Measurements from ENCODE around the gene FAM168A.
"Not testable (repeated sequence)": the region's sequence is repeated elsewhere in the genome, so short reads cannot be mapped to it uniquely, and the experiment has no call there.

Gene FAM168A

DNA sequence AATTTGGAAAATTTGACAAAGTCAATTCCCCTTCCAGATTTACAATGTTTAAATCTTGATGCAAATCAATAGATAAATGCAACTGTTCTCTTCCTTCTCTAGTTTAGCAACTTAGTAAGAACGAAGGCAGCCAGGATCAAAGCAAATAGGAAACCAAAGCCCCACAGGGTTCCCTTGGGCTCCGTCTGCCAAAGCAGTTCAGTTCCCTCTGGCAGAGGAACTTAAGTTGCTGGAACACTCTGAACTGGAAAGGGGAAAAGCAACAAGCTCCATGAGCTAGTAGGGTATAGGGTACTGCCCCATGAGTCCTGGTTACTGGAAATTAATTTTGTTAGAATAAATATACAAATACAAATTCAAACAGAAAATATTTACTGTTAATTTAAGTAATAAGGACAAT lies 130.4 kb downstream of the FAM168A start:
- no peak for DNase-seq (ENCODE audit: low read depth)

DNA sequence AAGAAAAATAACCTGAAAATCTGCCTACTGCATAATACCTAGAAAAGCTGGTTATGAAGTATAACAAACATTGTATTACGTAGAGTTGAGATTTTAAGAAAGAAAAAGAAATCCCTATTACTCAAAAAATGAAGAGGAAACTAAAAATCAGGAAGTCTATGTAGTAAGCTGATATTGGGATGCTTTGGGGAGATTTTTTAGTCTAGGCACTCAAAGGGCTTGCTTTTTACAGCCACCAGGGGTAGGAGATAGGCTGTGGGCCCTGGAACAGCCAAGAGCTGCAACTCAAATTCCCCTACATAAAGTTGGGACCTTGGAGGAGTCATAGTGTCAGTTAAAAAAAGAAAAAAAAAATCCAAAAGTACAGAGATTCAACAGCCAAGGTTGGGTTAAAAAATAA lies 131.3 kb downstream of the FAM168A start:
- DNase-seq (ENCODE audit: low read depth), result no peak

DNA sequence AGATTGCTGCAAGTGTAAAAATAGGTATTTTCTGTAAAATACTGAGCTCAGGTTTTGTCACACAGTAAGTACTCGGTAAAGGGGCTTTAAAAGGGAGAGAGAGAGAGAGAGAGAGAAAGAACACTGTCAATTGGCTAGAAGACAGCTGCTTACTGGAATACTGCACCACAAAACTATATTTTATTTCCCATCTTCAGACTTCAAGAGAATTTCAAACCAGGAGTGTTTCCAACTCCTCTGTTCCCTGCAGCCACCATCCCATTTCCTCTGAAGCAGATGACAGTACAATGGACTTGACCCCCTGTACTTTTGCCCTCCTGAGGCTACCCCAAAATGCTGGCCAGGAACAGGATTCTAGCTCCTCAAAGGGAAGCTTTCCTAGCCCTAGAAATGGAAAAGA lies 132.0 kb downstream of the FAM168A start:
- no peak for DNase-seq (ENCODE audit: low read depth)

DNA sequence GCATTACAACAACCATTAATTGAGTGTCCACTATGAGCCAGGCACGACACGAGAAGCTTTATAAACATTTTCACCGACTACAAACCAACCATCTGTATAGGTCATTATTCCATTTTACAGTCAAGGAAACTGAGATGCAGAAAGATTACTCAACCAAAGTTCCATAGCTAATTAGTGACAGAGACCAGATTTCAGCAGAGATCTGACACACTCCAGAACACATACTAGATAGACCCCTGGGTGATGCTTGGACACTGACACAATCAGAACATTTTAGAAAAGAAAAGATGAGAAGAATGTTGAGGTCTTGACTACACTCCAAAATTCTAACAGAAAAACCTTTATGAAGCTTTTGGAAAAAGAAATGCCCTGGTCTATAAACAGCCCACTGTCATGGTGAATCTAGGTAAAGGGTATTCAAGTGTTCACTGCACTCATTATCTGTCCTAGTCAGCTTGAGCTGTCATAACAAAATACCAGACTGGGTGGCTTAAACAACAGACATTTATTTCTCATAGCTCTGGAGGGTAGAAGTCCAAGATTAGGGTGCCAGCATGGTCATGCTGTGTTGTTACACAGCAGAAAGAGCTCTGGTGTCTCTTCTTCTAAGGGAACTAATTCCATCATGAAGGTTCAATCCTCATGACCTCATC lies 132.8 kb downstream of the FAM168A start:
- no peak for DNase-seq (ENCODE audit: low read depth)

DNA sequence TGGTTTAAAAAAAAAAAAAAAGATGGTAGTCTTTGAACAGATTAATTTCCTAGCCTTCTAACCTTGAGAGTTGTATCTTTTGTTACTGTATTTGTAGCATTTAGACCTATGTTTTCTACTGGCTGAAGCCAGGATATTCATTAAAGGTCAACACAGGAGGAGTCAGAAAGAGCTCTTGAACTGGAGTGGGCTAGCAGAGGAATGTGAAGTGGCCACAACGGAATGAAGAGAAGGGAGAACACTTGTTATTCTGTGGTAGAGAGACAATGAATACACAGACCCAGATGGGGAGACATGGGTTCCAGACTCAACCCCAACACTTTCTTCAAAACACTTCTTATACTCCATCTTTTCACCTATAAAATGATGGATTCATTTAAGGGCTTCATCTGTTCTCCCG lies 133.6 kb downstream of the FAM168A start:
- DNase-seq (ENCODE audit: low read depth), result no peak

DNA sequence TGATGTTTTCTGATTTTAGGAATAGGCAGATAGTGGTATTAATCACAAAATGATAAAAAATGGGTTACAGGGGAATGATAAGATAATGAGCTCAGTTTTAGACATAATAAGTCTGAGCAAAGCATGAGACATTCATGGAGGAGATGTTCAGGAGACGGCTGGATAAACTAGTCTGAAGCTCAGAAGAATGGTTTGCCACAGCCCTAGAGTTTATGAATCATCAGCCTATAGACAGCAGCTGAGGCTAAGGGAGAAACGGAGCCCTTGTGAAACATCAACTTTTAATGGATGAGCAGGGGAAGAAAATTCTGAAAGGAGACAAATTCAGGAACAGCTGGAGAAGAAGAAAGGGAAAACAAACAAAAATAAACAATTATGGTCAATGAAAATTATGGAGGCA lies 134.6 kb downstream of the FAM168A start:
- DNase-seq (ENCODE audit: low read depth), result no peak

DNA sequence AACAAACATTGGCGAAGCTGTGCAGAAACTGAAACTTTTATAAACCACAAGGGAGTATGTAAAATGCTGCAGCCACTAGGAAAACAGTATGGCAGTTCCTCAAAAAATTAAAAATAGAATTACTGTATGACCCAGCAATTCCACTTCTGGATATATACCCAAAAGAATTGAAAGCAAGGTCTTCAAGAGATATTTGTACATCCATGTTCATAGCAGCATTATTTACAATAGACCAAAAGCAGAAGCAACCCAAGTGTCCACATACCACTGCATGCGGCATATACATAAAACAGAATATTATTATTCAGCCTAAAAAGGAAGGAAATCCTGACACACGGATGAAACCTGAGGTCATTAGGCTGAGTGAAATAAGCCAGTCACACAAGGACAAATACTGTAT lies 135.9 kb downstream of the FAM168A start:
- DNase-seq (ENCODE audit: low read depth), result no peak

DNA sequence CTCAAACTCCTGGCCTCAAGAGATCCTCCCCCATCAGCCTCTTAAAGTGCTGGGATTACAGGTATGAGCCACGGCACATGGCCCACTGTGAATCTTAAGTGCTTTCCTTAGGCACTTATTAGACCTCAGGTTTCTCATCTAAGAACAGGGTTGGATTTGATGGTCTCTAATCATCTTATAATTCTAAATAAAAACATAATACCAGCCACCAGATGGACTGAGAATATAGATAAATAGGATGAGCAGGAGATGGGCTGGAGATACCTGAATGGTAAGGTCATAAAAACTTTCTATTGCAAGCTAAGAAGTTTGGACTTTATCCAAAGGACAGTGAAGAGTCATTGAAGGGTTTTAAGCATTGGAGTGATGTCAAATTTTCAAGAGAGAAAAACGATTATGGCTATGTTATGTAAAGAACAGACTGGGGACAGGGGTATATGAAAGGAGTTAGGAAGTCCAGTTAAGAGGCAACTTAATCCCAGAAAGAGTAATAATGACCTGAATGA lies 136.5 kb downstream of the FAM168A start:
- DNase-seq (ENCODE audit: low read depth), result no peak

DNA sequence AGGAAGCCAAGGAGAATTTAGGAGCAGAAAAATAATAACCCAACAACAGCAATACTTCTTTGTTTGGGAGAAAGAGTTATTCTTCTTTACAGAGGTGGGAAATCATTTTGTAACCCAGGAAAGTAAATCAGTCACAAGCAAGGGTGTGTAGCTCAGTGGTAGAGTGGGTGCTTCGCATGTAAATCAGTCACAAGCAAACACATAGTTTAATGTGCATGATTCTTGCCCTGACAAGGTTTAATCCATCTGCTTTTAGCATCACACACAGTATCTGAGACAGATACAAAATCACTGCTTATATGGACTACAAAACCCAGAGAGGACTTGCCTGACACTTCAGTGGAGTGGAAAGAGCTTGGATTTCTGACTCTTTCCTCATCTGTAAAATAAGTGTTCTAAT lies 139.7 kb downstream of the FAM168A start:
- DNase-seq (ENCODE audit: low read depth), result no peak

DNA sequence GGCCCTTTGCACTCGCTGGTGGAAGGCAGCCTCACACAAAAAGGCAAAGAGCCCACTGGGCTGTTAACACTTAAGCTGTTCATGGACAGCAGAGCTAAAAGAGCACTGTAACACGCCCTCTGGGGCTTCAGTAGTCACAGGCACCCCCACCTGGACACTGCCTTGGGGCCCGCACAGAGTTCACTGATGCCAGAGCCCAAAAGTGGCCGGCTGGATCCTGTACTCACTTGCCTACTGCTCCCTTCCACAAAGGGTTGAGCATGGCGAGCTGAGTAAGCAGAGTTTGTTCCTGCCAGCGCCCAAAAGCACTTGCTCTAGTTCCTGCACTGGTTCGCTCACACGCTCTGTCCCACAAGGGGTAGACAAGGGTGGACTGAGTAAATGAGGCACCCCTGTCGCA lies 142.9 kb downstream of the FAM168A start:
- no peak for DNase-seq (ENCODE audit: low read depth)

DNA sequence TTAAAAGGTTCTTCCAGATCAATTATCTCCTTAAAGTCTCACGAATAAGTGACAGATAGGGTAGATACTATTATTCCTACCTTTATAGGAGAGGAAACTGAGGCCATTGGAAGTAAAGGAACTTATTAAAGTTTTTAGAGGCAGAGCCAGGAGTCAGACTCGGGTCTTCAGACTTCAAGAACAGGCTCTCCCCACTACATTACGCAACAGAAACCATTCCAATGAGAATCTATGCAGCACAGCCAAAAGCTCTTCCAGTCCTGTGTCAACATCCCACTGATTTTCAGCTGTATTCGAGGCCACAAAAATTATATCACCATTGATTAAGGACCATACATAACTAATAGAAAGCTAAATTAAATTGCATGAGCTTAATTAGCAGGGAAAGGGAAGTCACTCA lies 144.3 kb downstream of the FAM168A start:
- no peak for DNase-seq (ENCODE audit: low read depth)

DNA sequence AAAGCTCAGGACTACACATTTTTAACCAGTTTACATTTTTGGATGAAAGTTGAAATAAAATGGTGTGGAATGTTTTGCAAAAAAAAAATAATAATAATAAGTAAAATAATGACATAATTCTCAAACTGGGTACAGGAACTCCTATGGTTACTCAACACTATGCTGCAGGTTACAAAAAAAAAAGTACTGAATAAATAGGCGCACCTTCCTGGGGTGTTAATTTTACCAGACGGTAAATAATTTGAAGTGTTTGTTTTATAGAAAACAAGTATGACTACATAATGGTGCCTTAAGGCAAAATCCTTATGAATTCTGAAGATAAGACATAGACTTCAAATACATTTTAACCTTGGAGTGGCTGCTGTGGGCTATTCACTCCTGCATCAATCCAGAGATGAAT lies 145.2 kb downstream of the FAM168A start:
- no peak for DNase-seq (ENCODE audit: low read depth)

DNA sequence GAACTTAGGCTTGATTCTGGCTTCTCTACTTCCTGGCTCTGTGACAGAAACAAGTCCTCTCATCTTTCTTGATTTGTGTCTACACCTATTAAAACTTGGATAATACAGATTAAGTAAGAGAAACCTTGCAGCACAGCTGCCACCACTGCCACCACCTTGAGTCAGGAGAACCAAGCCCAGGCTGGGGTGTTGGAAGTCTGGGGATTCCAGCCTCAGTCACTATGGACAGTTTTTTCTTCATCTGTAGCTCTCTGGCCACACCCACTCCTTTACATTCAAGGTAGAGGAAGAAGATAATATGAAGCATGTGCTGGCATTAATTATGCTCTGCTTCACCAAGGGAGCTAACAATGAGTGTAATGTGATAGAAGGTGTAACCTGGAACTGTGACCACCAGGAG lies 146.0 kb downstream of the FAM168A start:
- no peak for DNase-seq (ENCODE audit: low read depth)

DNA sequence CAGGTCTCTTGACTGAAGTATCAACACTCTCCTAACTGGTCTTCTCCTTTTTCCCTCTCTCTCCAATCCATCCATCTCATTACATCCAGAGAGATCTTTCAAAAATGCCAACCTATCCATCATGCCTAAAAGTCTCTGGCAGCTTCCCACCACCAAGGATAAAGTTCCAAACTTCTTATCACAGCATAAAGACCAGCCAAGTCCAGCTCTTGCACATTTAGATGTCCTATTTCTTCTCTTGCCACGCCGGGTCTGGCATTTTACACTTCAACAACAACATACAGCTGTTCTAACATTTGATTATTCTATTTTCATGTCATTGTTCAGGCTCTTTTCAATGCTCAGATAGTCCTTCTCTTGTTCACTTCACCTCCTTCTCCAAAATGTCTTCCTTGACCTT lies 151.1 kb downstream of the FAM168A start:
- no peak for DNase-seq (ENCODE audit: low read depth)

DNA sequence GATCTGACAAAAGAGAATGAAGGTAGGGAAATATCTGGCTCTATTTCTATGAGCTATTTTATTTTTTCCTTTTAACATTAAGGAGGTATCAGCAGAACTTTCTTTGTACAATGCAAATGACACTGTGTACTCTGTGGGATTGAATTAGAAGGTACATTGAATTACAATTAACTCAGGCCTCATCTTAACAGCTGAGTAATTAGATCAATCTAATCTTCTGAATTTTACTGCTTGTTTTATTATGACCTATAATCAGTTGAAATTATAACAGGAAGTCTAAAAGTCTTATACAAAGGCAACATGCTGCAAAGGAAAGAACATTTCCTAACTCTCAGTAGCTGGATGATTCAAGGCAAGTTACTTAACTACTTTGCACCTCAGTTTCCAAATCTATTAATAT lies 151.9 kb downstream of the FAM168A start:
- DNase-seq (ENCODE audit: low read depth), result no peak

DNA sequence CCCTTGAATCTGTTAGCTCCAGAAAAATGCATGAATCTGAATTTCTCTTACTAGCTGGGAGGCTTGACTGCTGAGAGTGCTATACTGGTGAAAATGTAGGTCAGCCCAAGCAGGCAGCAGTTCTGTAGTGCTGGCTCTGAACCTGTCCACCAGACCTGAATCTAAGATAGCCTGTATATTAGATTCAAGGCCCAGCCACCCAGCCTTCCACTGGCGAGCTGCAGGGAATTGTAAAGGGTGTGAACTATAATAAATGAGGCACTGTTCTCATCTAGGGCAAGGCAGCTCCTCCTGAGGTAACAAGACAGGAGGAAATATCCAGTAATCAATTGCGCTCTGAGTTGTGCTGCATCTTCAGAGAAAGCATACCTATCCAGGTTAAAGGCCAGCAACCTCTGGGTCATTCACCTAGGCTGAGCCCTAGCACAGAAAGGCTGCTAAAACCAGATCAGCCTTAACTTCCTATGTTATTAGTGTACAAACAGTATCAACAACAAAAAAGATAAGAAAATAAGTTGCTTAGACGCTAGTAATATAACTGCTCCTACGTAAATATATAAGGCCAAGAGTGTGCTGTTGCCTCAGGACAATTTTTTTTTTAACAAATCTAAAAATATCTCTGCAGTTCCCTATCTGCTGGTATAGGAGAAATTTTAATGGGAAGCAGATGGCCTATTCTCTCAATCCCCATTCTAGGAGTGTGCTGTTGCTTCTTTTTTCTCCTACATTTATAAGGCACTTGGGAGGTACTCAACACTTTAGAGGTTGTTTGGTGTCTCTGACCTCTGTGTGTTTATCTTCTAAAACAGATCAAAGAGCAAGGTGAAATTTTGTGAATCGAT lies 158.7 kb downstream of the FAM168A start:
- DNase-seq (ENCODE audit: low read depth), result no peak

DNA sequence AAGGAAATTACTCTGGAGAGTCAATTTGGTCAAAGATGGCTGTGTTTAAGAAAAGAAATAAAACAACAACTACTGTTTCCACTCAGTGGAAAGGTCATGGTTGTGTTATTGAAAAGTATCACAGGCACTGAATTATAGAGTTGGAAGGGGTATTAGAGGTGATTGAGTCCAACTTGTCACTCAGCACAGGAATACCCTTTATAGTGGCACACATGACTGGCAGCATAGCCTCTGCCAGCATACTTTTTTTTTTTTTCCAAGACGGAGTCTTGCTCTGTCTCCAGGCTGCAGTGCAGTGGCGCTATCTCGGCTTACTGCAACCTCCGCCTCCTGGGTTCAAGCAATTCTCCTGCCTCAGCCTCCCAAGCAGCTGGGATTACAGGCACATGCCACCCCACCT lies 161.1 kb downstream of the FAM168A start:
- DNase-seq (ENCODE audit: low read depth), result not testable (repeated sequence)

DNA sequence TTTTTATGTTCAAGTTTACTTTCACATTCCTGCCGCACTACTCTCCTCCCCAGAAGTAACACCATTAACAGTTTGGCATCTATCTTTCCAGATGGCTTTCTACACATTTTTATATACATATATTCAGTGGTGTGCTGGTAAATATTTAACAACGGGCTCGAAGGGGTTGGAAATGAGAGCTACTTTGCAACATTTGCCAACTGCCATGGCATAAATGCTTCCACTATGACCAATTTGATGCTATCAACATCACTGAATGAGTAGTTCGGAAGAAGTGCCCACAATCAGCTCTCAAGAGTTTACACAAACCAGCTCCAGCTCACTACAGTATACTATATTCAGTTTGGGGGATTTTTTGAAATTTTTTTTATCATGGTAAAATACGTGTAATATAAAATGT lies 166.5 kb downstream of the FAM168A start:
- no peak for DNase-seq (ENCODE audit: low read depth)

DNA sequence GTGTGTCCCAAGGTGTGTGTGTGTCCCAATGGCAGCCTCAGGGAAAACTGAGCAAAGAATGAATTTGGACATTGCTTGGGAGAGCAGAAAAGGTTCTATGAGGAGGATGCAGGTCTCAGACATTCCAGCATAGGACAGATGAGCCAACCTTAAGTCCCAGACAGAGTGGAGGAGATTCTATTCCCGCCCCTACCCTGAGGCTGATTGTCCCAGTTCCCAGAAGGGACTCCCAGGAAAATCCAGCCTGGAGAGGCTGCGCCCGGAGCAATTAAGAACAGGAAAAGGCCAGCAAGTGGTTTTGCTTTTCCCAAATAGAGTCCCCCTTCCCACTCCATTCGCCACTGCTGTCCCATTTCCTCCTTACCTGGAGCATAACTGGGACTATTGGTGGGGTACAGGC lies 167.6 kb downstream of the FAM168A start:
- no peak for DNase-seq (ENCODE audit: low read depth)

DNA sequence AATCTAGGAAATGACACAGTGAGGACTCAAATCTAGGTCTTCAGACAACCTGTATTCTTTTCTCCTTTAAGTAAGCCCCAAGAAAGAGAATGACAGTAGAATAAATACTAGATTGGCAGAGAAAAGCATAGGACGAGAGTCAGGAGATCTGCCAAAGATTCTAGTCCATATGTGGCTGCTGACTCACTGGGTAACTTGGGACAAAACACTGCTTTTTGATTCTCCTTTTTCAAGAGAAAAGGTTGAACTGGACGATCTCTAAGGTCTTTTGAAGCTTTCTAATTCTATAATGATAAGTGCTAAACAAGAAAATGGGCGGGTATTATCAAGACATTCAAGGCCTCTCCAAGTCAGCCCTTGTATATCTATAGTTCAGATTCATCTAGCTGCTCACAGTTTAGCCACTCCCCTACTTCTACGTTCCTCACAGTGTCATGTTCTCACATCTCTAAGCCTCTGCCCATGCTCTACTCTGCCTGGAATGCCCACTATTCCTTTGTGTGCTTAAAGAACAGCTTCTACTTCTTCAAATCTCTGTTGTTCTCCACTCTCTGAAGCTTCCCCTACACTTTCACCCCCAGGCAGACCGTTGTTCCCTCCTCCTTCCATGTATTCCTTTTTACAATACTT lies 168.7 kb downstream of the FAM168A start:
- no peak for DNase-seq (ENCODE audit: low read depth)

DNA sequence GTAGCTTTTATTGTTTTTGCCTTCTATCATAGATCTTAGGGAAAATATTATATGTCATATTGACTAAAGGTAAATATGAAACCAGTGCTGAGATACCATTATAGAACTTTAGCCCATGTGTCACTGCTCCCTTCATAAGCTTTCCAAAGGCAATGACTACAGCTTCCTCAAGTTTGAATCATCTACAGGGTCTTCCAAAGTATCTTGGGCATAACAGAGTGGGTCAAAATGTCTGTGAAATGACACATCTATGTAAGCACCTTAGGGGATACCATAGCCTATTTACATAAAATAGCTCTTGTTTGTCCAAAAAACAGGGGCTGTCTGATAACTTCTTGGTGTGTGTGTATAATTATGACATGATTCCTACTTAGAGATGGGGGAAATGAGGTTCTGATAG lies 169.2 kb downstream of the FAM168A start:
- no peak for DNase-seq (ENCODE audit: low read depth)

DNA sequence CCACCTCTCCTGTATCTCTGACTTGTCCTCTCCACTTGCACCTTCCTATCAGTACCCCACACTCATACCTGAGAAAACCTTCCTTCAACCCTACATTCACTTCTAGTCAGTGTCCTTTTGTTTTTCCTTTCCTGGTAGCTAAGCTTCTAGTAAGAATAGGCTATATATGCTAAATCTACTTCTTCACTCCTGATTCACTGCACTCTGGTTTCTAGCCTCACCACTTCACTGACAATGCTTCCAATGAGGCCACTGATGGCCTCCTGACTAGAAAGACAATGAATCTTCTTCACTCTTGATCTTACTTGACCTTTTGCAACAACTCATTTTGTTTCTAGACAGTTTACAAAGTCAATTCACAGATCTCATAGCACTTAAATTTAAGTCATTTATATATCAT lies 169.7 kb downstream of the FAM168A start:
- no peak for DNase-seq (ENCODE audit: low read depth)

DNA sequence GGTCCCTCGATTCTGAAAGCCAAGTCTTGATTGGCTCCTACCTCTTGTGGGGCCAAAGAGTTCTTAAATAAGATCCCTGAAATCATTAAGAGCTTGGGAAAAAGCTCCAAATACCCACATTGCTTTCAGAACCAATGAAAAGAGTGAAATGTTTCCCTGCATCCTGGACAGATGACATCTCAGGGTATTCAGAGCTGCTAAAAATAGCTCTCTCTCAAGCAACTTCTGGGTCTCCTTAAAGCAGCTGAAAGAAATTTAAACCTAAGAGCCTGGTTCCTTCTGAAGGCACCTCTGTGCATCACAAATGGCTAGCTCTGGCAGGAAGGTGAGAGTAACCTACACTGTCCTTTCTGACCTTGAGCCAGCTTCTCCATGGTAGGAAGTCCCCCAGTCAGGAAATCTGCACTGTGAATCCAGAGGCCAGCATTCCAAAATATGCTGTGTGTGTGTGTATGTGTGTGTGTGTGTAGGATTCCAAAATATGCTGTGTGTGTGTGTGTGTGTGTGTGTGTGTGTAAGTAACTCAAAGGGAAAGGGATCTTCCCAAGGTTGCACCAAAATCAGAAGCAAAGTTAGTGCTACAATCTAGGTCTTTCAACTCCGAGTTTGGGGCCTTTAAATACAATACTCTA lies 171.6 kb downstream of the FAM168A start:
- DNase-seq (ENCODE audit: low read depth), result no peak

Data from stimulated activated CD8-positive, alpha-beta memory T cell treated with anti-CD3 and anti-CD28 coated beads, Interleukin-4, amount 100 ng/mL, for 24 hours (primary cell).